ENCODE results near the gene NDUFB6.

Gene NDUFB6

DNA sequence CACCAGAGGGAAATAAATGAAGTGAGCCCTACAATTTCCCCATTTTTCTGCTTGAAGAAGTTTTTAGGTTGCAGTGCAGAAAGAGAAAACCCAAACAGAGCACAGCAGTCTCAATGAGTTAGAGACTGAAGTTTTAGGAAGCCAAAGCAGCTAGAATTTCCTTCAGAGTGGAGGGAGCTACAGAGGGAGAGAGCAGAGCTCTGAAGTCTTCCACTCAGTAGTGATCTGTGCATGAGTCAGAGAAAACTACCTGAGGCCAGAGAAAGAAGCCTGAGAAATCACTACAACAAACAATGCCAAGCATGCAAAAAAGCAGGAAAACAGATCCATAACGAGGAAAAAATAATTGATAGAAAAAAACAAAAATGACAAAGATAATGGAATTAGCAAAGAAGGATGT, 17.9 kb upstream of the NDUFB6 start:
- DNase-seq (ENCODE audit: extremely low read depth, low read depth): no peak
- TF ChIP-seq, protein P1, sequence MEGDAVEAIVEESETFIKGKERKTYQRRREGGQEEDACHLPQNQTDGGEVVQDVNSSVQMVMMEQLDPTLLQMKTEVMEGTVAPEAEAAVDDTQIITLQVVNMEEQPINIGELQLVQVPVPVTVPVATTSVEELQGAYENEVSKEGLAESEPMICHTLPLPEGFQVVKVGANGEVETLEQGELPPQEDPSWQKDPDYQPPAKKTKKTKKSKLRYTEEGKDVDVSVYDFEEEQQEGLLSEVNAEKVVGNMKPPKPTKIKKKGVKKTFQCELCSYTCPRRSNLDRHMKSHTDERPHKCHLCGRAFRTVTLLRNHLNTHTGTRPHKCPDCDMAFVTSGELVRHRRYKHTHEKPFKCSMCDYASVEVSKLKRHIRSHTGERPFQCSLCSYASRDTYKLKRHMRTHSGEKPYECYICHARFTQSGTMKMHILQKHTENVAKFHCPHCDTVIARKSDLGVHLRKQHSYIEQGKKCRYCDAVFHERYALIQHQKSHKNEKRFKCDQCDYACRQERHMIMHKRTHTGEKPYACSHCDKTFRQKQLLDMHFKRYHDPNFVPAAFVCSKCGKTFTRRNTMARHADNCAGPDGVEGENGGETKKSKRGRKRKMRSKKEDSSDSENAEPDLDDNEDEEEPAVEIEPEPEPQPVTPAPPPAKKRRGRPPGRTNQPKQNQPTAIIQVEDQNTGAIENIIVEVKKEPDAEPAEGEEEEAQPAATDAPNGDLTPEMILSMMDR (IDR thresholded peaks at IDR 0.05; ENCODE audit: low read depth, low read length): no peak

- DNase-seq (ENCODE audit: extremely low read depth, low read depth): no peak
- TF ChIP-seq, protein P1 (IDR thresholded peaks at IDR 0.05; ENCODE audit: low read depth, low read length): no peak
Observed at GRCh38 chr9:32590476-32590875, 17.5 kb upstream of the NDUFB6 start.

- TF ChIP-seq, protein P1 (IDR thresholded peaks at IDR 0.05; ENCODE audit: low read depth, low read length): peak; percentile 51
- DNase-seq (ENCODE audit: extremely low read depth, low read depth): no peak
Observed at GRCh38 chr9:32589083-32589723, 16.2 kb upstream of the NDUFB6 start.

DNA sequence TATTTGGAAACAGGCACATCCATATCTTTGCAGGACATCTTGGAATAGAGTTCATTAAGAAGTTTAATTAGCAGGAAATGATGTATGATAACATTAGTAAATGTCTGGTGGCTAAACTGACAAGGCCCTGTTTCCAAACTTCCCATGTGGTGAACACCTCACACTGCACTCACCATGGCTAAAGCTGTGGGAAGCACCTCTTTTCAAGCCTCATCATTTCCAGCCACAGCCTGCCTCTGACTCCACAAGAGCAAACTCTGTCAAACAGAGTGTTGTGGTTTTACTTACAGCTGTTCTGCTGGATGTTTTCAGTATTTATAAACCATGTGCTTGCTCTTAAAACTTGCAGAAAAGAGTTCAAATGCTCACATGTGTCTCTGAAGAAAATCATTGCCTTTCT, 14.9 kb upstream of the NDUFB6 start:
- no peak for DNase-seq (ENCODE audit: extremely low read depth, low read depth)
- TF ChIP-seq, protein P1 (IDR thresholded peaks at IDR 0.05; ENCODE audit: low read depth, low read length): no peak

GRCh38 chr9:32584784-32585183, 11.8 kb upstream of the NDUFB6 start:
- TF ChIP-seq, protein P1 (IDR thresholded peaks at IDR 0.05; ENCODE audit: low read depth, low read length): no peak
- no peak for DNase-seq (ENCODE audit: extremely low read depth, low read depth)

GRCh38 chr9:32581512-32582143, 8.7 kb upstream of the NDUFB6 start:
- peak; percentile 28 for DNase-seq (ENCODE audit: extremely low read depth, low read depth)
- TF ChIP-seq, protein P1 (IDR thresholded peaks at IDR 0.05; ENCODE audit: low read depth, low read length): peak; percentile 62

- DNase-seq (ENCODE audit: extremely low read depth, low read depth): no peak
- TF ChIP-seq, protein P1 (IDR thresholded peaks at IDR 0.05; ENCODE audit: low read depth, low read length): no peak
Observed at GRCh38 chr9:32580631-32581300, 7.8 kb upstream of the NDUFB6 start.

Data from AG09319 (cell line).